ENCODE results near the gene ADGRG6.

- TF ChIP-seq CTCF (IDR thresholded peaks at IDR 0.05; ENCODE audit: control extremely low read depth in 1 of 3, insufficient read depth in 1 of 3, low read depth in 1 of 3, low read length in 3 of 3) (no peak), NANOG (IDR thresholded peaks at IDR 0.05; ENCODE audit: insufficient read depth, low read depth, low read length, poor library complexity, severe bottlenecking) (no peak), E2F6 (IDR thresholded peaks at IDR 0.05) (no peak), MAX (IDR thresholded peaks at IDR 0.05) (no peak), RFX5 (IDR thresholded peaks at IDR 0.05; ENCODE audit: borderline replicate concordance, low read depth, low read length) (no peak), EZH2 (IDR thresholded peaks at IDR 0.05; ENCODE audit: low read depth, low read length, severe bottlenecking) (no peak)
Measured at GRCh38 chr6:142266060-142266459, 35.7 kb upstream of the ADGRG6 start.

Measured in H1 (cell line).